ENCODE results near the gene FBXL16.
"Not testable (repeated sequence)": the region's sequence is repeated elsewhere in the genome, so short reads cannot be mapped to it uniquely, and the experiment has no call there.

FBXL16 gene

DNA sequence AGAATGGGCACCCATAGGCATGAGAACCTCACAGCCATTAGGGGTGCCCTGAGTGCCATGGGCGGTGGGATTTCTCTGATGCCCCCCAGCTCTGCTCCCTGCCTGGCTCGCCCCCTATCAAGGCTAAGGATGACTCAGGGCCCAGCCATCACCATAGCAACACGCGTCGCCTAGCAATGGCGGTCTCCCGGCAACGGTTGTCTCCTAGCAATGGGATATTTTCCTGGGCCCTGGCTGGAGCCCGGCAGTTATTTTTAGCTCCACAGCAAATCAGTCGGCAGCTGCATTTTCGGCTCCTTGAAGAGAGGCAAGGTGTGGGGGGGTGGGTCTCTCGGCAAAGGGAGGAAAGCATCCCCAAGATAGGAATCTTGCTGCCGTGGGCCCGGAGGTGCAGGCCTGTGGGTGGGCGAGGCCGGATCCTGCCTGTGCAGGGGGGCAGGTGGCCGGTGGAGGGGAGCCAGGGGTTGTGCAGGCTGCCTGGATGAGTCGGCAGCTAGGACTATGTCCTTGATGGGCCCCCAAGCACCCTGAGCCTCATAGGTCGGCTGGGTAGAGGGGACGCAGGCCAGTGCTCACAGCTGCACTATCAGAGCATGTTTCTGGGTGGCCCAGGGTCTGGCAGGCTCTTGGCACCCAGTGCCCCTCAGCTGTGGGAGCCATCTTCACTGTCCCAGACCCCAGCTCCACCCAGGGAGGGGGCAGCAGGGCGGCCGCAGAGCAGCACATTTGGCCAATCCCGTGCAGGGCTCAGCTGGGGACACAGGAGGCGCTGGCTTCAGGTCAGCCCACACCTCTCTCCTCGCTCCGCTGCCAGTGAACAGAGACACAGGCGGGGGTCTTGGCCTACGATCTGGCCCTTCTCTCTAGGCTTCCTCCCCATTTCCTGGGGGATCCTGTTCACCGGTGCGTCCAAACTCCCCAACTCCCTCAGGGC is 4.2 kb upstream of the FBXL16 start:
- DNase-seq (ENCODE audit: low spot score): peak; percentile 96

DNA sequence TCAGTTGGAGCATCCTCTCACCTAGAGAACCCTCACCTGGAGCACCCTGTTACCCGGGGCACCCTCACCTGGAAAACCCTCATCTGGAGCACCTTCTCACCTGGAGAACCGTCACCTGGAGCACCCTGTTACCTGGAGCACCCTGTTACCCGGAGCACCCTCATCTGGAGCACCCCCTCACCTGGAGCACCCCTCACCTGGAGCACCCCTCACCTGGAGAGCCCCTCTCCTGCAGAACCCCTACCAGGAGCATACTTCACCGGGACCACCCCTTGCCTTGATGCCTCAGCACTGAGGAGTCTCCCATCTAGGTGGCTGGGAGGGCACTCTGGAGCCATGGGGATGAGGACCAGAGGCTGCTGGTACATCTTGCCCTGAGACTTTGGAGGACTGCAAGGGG is 3.4 kb upstream of the FBXL16 start:
- no peak for DNase-seq (ENCODE audit: low spot score)

GRCh38 chr16:708019-708418 is 2.4 kb upstream of the FBXL16 start:
- no peak for DNase-seq (ENCODE audit: low spot score)

GRCh38 chr16:707062-707538 is 1.5 kb upstream of the FBXL16 start:
- no peak for DNase-seq (ENCODE audit: low spot score)

GRCh38 chr16:706189-707061 is 824 bp upstream of the FBXL16 start:
- DNase-seq (ENCODE audit: low spot score): no peak

DNA sequence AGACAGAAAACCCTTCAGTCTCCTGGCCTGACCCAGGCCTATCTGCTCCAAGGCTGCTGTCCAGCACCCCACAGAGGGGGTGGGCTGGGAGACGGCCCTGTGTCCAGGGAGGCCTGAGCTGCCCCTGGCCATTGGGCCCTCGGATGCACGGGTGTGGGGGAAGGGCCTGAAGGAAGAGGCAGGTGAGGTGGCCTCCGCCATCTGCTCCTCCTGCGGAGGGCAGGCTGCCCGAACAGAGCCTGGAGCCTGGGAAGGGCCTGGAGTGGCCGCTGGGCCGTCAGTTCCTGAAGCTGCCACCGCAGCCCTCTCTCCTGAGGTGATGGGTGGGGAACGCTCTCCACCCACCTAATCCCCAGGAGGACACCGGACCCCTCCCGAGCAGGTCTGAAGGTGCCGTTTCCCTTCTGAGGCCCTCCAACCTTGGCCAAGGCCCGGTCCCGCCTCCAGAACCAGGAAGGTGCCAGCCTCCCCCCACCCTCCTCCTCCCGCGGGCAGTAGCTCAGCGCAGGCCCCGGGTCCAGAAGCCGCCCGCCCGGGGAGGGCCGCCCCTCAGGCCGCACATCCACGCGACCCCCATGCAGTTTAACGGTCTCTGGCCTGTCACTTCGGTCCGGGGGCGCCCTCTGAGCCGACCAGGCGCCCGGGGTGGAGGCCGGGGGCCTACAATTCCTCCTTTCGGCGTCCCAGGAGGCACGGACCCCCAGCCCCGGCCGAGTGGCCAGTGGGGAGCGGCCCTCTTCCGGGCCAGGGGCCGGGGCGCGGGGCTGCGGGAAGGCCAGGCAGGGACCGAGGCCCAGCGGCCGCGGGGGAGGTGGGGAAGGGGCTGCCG is 835 bp downstream of the FBXL16 start:
- no peak for DNase-seq (ENCODE audit: low spot score)

- no peak for DNase-seq (ENCODE audit: low spot score)
Observed at GRCh38 chr16:704047-704446, 1.6 kb downstream of the FBXL16 start.

DNA sequence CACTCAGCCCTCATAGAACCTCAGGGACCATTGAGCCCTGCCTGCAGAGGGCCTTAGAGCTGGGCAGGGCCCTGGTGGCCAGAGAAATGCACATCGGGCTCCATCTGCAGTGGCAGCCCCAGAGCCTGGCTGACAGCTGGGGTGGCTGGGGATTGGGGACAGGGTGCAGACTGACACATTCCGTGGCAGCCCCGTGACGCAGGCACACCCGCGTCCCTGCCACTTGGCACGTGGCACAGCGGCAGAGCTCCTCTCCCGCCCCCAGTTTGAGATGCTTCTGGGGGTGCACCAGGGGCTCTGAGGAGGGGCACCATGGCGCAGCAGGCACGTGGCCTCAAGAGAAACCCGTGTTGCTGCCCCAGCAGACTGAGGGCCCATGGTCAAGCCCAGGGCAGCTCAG is 2.2 kb downstream of the FBXL16 start:
- DNase-seq (ENCODE audit: low spot score): no peak

DNA sequence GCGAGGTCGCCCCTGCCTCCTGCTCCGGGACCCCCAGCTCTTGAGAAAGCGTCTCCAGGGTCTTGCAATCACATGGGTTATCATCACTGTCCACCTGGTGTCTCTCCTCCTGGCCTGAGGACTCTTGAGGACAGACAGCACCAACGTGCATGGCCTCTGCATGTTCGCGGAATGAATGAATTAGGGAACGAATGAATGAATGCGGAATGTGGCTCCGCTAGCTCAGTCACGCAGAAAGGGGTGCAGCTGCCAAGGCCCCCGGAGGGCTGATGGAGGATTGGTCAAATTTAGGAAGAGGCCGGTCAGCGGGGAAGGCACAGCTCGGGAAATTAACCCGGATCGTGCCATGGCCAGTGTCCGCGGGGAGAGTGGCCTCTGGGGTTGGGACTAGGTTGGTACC is 3.3 kb downstream of the FBXL16 start:
- DNase-seq (ENCODE audit: low spot score): no peak

DNA sequence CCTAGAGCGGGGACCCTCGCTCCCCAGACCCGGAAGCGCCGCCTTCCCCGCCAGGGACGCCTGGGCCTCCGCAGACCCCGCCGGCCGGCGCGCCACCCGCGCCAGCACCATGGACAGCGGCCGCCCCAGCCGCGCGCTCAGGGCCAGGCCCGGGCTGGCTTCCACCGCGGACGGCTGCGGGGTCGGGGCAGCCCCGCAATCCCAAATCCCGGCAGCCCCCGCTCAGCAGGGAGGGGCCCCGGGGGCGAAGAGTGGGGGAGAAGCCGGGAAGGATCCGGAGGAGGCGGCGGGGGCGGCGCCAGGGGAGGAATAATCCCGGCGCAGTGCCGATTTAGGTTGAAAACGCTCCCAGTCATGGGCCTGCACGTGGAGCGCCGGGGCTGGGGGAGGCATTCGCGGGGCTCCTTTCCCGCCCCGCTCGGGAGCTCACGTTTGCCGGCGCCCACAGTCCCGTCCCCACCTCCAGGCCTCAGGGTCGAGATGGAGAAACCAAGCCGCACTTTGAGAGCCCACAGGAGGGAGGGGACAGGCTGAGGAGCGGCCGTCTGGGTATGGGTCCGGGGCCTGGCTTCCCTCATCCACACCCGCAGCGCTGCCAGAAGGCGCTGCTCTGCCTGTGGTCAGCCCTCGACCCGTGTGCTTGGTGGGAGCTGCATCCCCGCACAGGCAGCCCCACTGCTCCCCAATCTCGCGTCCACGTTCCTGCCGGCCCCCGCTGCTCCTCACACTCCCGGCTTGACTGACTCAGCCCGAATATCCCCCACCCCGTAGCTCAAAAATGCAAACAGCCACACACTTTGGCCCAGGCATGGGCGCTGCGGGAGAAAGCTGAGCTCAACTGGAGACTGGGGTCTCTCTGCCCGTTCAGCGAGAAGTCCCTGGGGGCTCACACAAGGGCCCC is 4.7 kb downstream of the FBXL16 start:
- no peak for DNase-seq (ENCODE audit: low spot score)

- DNase-seq (ENCODE audit: low spot score): no peak
Observed at GRCh38 chr16:698911-699671, 6.5 kb downstream of the FBXL16 start.

GRCh38 chr16:695355-696089 is 10.1 kb downstream of the FBXL16 start:
- no peak for DNase-seq (ENCODE audit: low spot score)

DNA sequence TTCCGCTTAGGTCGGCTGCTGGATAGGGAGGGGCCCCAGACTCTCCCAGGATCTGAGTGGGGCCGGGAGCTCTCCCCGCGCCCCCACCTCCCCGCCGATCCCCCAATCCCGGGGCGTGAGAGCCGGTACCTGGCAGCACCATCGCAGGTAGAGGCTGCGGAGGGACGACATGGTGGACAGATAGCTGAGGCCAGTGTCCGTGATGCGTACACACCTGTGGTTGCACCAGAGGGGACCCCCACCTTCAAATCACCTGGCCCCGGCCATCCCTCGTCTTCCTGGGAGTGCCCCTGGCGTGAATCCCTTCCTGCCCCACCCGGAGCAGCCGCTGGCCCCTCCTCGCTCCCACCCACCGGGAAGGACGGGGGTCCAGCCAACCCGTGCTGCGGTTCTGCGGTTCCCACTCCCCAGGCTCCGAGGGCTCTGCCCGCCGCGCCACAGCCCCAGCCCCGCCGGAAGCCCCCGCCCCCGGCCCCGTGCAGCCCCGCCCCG is 10.7 kb downstream of the FBXL16 start:
- no peak for DNase-seq (ENCODE audit: low spot score)

GRCh38 chr16:694187-694862 is 11.3 kb downstream of the FBXL16 start:
- no peak for DNase-seq (ENCODE audit: low spot score)

GRCh38 chr16:693766-694165 is 11.8 kb downstream of the FBXL16 start:
- DNase-seq (ENCODE audit: low spot score): no peak

GRCh38 chr16:693364-693763 is 12.2 kb downstream of the FBXL16 start:
- DNase-seq (ENCODE audit: low spot score): no peak

GRCh38 chr16:692356-693108 is 13.1 kb downstream of the FBXL16 start:
- no peak for DNase-seq (ENCODE audit: low spot score)

- DNase-seq (ENCODE audit: low spot score): not testable (repeated sequence)
Observed at GRCh38 chr16:691242-691641, 14.4 kb downstream of the FBXL16 start.

Data from Ammon's horn (tissue), 1 donor.